Omental fat pad (tissue), 4 donors: ENCODE measurements around the gene SEMA4D. TPM values are rescaled to one million over a fixed set of nuclear protein-coding genes. Genes with fewer than 3 reads are reported as not detected.

ENCODE experiments used
- ATAC-seq: fragments of 150-250 bp; one replicate; pipeline ENCODE4 v1.9.1; 2016; ENCODE audit warnings: mild to moderate bottlenecking, moderate library complexity; ENCODE audit not compliant: low FRiP score
- DNase-seq: peaks from one replicate; pipeline ENCODE4 v3.0.0-alpha.2; 2019; ENCODE audit warnings: low spot score
- CTCF ChIP-seq, 3 donors: fragments of 450-650 bp; IDR thresholded peaks; one replicate each; pipeline ENCODE4 v1.5.1; 2016 to 2017; ENCODE audit warnings: antibody characterized with exemption in 3 of 3, mild to moderate bottlenecking in 3 of 3, moderate library complexity in 2 of 3
- total RNA-seq, 4 donors: library from RNA; depleted of rRNA; stranded (reverse); fragments of >200 nt; gene quantifications; one replicate each; pipeline ENCODE4 v1.1.0, GENCODE V29; 2016

SEMA4D gene
- total RNA-seq, 4 donors from 2014 or later = 14.2 to 49.5 (median 18.3) TPM

DNA sequence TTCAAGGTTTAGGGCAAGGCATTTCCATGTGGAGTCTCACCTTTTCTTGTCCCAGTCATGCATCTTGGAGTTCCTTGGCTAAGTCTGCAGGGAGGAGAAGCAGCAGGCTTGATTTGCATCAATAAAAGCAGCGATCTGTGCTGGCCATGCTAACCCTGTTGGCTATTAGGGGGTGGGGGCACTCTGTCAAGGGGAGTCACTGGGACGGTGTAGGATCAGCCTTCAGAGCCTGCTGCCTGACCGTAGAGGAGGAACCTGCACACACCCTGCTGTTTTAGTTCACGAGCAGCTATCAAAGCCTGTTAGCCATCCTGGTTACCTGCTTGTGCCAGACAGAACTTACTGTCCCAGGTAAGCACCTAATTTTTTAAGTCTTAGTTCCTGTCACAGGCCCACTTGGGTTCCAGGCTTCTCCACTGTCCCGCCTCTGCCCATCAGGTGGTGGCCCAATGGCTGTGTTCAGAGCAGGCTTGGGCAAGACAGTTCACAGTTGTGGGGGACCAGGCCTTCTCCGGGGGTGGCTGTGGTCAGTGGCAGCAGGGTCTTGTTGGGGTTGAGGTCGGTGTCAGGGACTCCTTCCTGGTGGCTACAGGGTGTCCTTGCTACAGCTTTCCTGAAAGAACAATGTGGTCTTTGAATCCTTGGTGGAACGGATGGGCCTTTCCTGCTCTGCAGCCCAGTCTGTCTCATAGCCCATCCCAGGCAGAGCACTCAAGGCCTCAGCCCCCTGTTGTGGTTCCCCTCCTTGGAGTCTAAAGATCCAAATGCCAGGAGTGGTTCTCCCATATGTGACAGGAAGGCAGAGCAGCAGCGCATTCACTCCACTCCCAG is 135.9 kb downstream of the SEMA4D start:
- DNase-seq (no peak), ATAC-seq (no peak)
- TF ChIP-seq CTCF (IDR thresholded peaks at IDR 0.05) = no peak

DNA sequence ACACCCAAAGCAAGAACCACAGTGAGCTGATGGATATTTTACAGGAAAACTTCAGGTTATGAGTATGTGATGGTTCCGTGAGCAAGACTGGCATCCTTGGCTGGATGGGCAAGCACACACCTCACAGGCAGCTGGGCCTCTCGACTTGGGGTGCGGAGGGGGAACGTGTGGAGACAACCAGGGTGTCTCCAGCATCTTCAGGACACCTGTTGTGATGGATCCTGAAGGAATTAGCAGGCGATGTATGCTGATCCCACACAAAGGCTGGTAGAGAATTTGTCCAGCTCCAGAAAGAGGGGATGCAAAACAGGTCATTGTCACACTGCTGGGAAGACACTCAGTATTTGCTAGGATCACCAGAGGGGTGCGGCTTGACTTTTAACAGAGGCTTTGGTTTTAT is 136.9 kb downstream of the SEMA4D start:
- ATAC-seq = no peak

DNA sequence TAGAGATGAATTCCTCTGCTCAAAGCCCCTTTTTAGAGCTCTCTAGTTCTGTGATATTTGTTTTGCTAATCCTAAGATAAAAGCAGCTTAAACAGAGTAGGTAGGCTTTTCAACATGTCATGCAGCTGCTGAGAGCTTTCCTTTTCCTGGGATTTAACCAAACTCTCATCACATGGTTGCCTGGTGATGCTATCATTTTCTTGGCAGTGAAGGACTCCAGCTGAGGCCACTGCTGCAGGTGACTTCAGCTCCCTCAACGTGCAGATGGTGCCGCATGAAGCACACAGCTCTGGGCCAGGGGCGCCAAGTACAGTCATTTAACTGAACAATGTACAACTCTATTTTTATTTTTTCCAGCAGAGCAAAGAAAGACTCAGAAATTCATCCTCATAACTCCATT is 137.4 kb downstream of the SEMA4D start:
- no peak for DNase-seq
- ATAC-seq = no peak
- no peak for TF ChIP-seq CTCF (IDR thresholded peaks at IDR 0.05)

More for the DNA sequence above, 136.9 kb downstream of the SEMA4D start:
- no peak for DNase-seq
- no peak for TF ChIP-seq CTCF (IDR thresholded peaks at IDR 0.05)

DNA sequence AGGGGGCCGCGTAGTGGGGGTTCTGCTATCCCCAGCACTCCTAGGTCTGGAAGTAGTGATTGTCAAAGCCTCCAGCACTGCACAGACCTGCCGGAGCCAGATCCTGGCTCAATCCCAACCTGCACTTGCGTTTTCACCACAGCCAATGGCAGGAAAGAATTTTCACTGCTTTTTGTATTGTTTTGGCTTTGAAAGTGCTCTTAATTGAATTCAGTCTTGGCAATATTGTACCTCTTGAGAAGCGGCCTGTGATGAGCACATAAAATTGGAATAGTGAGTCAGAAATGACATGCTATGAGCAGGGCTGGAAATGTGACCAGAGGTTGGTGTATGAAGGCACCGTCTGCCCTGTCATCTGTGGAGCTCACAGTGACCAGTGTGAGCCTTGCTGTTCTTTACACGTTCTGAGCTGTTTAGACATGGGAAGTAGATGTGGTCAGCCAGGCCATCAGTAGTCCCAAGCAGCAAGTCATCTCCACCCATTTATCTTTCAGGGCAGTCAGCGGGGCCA is 138.1 kb downstream of the SEMA4D start:
- ATAC-seq = no peak
- no peak for DNase-seq

GRCh38 chr9:89358985-89359384 is 138.9 kb downstream of the SEMA4D start:
- DNase-seq = no peak
- TF ChIP-seq CTCF (IDR thresholded peaks at IDR 0.05) = no peak
- ATAC-seq = no peak

More for the DNA sequence above, 138.1 kb downstream of the SEMA4D start:
- no peak for TF ChIP-seq CTCF (IDR thresholded peaks at IDR 0.05)

DNA sequence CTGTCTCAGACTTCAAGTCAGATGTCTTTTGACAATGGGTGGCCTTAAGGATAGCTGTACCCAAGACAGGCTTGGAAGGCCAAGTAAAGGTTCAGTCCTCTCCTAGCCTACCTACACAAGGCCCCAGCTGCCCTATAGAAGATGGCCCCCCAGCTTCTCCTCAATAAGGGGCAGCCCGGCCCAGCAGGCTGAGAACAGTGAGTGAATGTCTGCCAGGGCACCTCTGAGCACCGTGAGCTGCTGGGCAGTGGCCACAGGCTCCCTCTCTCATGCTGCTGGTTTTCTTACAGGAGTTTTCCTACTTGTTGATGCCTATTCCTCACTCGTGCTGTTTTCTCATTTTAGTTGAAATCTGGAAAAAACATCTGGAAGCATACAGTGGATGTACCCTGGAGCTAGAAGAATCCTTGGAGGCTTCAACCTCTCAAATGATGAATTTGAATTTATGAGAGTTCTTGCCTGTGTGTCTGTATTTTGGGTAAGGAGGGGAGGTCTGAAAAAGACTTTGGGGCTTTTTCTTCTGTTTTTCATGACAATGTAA is 139.5 kb downstream of the SEMA4D start:
- no peak for TF ChIP-seq CTCF (IDR thresholded peaks at IDR 0.05)
- no peak for DNase-seq
- no peak for ATAC-seq
